H1 (cell line): Measurements from ENCODE around the gene NDUFA11. TPM values are rescaled to one million over a fixed set of nuclear protein-coding genes. Genes with fewer than 3 reads are reported as not detected.

ENCODE experiments used
- EP300 ChIP-seq, 2 experiments: IDR thresholded peaks; 1 replicate in 1 of 2; 2 replicates in 1 of 2; pipeline ENCODE4 v1.6.1; 2011 to 2012; ENCODE audit warnings: low read depth in 2 of 2, low read length in 2 of 2, mild to moderate bottlenecking in 2 of 2, borderline replicate concordance in 1 of 2, inconsistent platforms in 1 of 2, moderate library complexity in 1 of 2
- polyA plus RNA-seq, 7 experiments: library from polyadenylated mRNA; depleted of rRNA in 3 of 7; stranded (reverse) in 5 of 7; unstranded in 2 of 7; fragments of >200 nt in 5 of 7; fragments of 200-250 nt in 2 of 7; gene quantifications; 1 replicate in 5 of 7; 2 replicates in 1 of 7; 4 replicates in 1 of 7; pipeline versions ENCODE4 v1.2.1 to v1.2.3, GENCODE V29; 2011 to 2013; ENCODE audit warnings: missing spikeins in 2 of 7, mixed read lengths in 2 of 7
- total RNA-seq: library from RNA; stranded (reverse); fragmentation: NEBNext Ultra II Directional; extraction: Animal tissue kit (Norgen Biotek cat#: 25700); gene quantifications from 2 replicates; pipeline ENCODE4 v1.2.1, GENCODE V29; 2021

NDUFA11 gene
- total and polyA plus RNA-seq, 2 of the 8 experiments (the other 6 are each of a cell fraction or from before 2014, with no cell fraction given), result 205 to 1,037 TPM

- no peak for TF ChIP-seq EP300 (IDR thresholded peaks at IDR 0.05; ENCODE audit: borderline replicate concordance in 1 of 2, low read depth in 2 of 2, low read length in 2 of 2)
Measured at GRCh38 chr19:5894704-5895349, 8.8 kb downstream of the NDUFA11 start (continued).
